Naive B cell (primary cell): Measurements from ENCODE around the gene PTPN4. TPM values are rescaled to one million over a fixed set of nuclear protein-coding genes. Genes with fewer than 3 reads are reported as not detected.

ENCODE experiments used
- ATAC-seq, 2 donors: fragments of 150-1000 bp; cut with Tn5 transposase; 2 replicates each; pipeline ENCODE4 v1.10.0; 2021; ENCODE audit warnings: low read depth in 2 of 2, mild to moderate bottlenecking in 2 of 2, moderate library complexity in 2 of 2
- DNase-seq: peaks from one replicate; pipeline ENCODE4 v3.0.0; 2022
- H3K27ac Mint-ChIP-seq, 6 donors: one replicate each; pipeline ENCODE4 v1.8.0; 2020 to 2022; ENCODE audit warnings: mild to moderate bottlenecking in 6 of 6, mixed read lengths in 6 of 6, moderate library complexity in 5 of 6, inconsistent platforms in 2 of 6
- H3K27me3 Mint-ChIP-seq, 3 donors: one replicate each; pipeline ENCODE4 v1.8.0; 2021 to 2022; ENCODE audit warnings: mixed read lengths in 3 of 3, mild to moderate bottlenecking in 1 of 3
- H3K36me3 Mint-ChIP-seq, 2 donors: one replicate each; pipeline ENCODE4 v1.8.0; 2020 to 2022; ENCODE audit warnings: mixed read lengths in 2 of 2, inconsistent platforms in 1 of 2, mild to moderate bottlenecking in 1 of 2
- H3K4me1 Mint-ChIP-seq, 3 donors: one replicate each; pipeline ENCODE4 v1.8.0; 2020 to 2022; ENCODE audit warnings: mixed read lengths in 3 of 3, inconsistent platforms in 1 of 3, mild to moderate bottlenecking in 1 of 3, moderate library complexity in 1 of 3
- H3K4me3 Mint-ChIP-seq, 8 donors: one replicate each; pipeline ENCODE4 v1.8.0; 2020 to 2022; ENCODE audit warnings: mild to moderate bottlenecking in 8 of 8, mixed read lengths in 8 of 8, moderate library complexity in 8 of 8, inconsistent platforms in 2 of 8
- H3K9me3 Mint-ChIP-seq, 7 donors: one replicate each; pipeline ENCODE4 v1.8.0; 2020 to 2022; ENCODE audit warnings: mixed read lengths in 7 of 7, mild to moderate bottlenecking in 5 of 7, inconsistent platforms in 2 of 7, moderate library complexity in 1 of 7
- polyA plus RNA-seq, 6 donors: library from polyadenylated mRNA; unstranded; fragments of 300-500 nt; fragmentation: Illumina TruSeq; gene quantifications; one replicate each; pipeline ENCODE4 v1.2.3, GENCODE V29; 2021; ENCODE audit warnings: low read depth in 6 of 6

Gene PTPN4
- polyA plus RNA-seq, 6 donors from 2014 or later: 6.6 to 30.3 (median 25.5) TPM

DNA sequence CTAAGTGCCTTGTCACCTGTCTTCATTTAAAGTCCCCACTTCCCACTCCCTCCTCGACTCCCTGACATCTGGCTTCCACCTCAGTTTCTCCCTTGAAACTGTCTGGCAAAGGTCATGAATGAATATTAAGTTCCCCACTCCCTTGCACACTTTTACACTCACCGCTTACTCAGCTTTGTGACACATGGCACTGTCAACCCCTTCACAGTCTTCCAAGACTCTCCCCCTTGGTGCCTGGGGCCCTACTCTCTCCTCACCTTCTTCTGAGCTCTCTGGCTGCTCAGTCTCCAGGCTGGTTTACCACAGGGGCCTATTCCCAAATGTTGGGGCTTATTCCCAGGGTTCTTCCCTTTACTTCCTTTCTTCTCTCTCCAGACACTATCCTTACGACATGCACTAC, 17.9 kb upstream of the PTPN4 start:
- H3K4me3 Mint-ChIP-seq: no peak overlapping the region
- no peaks in the 10 kb centered on the region for H3K4me1 Mint-ChIP-seq
- H3K27ac Mint-ChIP-seq: peak overlapping the region in 1 of 6 donors; percentile 8
- H3K27me3 Mint-ChIP-seq: peaks cover 8 to 36% (median 27%) of the 10 kb centered on the region in 3 donors
- no peak for ATAC-seq
- peaks cover 0 to 12% of the 10 kb centered on the region in 2 donors for H3K36me3 Mint-ChIP-seq
- H3K9me3 Mint-ChIP-seq: no peaks in the 10 kb centered on the region
- DNase-seq: no peak

DNA sequence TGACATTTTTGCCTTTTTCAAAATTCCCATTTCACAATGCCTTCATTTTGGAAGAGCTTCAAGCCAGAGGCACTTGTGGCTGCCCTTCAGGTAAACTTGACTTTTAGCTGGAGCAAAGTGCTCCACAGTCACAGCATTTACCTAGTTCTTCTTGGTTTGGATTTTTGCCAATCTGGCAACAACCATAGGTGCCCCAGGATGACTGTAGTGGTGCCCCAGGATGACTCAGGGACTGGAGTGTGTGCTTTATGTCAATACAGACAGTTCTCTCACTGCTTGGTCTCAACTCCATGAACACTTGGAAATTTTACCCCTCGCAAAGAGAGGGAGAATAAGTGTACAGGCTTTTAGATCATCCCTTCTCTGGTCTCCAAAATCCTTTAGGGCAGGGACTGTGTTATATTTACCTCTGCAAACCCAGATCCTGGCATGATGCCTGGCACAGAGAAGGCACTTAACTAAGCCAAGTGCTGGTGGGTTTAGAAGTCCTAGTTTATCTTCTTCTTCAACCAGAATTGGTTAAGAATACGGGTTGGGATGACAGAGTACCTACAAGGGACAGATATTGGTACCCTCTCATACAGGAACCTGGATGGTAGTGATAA, 15.3 kb upstream of the PTPN4 start:
- H3K9me3 Mint-ChIP-seq: no peaks in the 10 kb centered on the region
- no peak overlapping the region for H3K4me3 Mint-ChIP-seq
- H3K27ac Mint-ChIP-seq: no peak overlapping the region
- H3K36me3 Mint-ChIP-seq: peaks cover 0 to 7% of the 10 kb centered on the region in 2 donors
- ATAC-seq (no peak), DNase-seq (no peak)
- H3K27me3 Mint-ChIP-seq: peaks cover 8 to 41% (median 38%) of the 10 kb centered on the region in 3 donors
- H3K4me1 Mint-ChIP-seq: no peaks in the 10 kb centered on the region

DNA sequence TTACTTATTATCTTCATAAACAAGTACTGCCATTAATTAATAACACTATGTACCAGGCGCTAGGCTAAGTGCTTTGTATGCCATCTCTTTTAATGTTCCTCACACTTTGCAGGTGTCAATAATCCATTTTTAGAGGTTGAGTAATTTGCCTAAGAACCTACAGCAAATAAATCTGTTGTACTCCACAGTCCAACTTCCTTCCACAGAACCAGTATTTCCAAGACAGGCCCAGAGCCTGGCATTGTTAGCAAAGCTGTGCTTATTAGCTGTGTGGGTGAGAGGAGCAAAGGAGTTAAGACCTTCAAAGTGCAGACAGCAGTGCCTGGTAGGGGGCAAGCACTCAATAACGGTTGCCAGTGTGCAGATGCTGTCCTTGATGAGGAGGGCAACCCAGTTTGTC, 14.2 kb upstream of the PTPN4 start:
- Mint-ChIP-seq H3K27ac (peak overlapping the region in 2 of 6 donors; percentile 37 to 78), H3K9me3 (no peaks in the 10 kb centered on the region), H3K4me1 (no peaks in the 10 kb centered on the region), H3K36me3 (peaks cover 0 to 7% of the 10 kb centered on the region in 2 donors), H3K4me3 (no peak overlapping the region), H3K27me3 (peaks cover 8 to 45% (median 38%) of the 10 kb centered on the region in 3 donors)
- DNase-seq (no peak), ATAC-seq (no peak)

DNA sequence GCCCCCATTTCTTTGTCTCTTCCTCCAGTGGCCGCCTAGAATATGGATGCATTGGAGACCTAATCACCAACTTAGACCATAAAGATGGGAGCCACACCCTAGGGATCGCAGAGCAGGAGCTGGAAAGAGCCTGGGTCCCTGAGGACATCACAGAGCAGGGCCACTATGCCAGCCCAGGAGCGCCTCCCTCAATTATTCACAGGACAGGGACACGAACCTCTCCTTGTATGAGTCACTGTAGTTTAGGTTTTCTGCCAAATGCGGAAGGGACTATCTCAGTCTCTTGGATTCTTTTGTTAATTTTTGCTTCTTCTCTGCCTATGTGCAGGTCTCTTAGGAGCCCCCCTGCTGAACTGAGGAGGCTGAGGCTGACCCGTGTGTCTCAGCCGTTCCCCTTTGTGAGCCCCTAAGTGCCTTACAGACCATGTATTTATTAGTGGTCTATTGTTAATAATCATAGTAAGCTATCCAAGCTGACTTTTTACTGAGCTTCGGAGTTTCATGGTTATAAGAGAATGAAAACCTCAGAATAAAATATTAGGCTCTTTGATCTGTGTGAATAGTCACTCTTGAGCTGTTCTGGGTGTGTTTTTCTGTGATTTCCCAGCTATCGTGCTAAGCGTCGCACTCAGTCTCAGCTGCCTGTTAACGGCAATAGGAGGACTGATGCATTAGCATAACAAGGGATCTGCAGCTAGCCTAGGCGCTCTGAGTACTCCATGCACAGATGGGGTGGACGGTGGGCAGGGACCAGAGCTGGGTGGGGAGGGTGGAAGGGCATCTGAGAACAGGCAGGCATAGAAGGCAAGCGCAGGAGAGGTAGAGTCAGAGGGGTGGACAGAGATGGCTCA, 12.7 kb upstream of the PTPN4 start:
- Mint-ChIP-seq H3K27ac (no peak overlapping the region), H3K4me3 (no peak overlapping the region), H3K9me3 (no peaks in the 10 kb centered on the region), H3K27me3 (peaks cover 4 to 45% (median 33%) of the 10 kb centered on the region in 3 donors), H3K36me3 (peaks cover 0 to 7% of the 10 kb centered on the region in 2 donors), H3K4me1 (no peaks in the 10 kb centered on the region)
- ATAC-seq (no peak), DNase-seq (no peak)

DNA sequence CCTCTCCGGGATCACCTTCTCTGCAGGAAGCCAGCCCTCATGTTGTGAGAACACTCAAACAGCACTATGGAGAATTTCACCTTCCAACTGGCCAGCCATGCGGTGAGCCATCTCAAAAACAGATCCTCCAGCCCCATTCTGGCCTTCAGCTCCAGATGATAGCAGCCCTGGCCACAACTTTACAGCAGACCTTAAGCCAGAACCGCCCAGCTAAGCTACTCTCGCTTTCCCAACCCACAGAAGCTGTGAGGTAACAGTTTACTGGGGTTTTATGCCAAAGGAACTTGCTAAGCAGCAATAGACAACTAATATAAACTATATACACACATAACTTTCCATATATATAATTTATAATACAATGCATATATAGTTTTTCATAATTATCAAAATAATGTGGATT, 11.6 kb upstream of the PTPN4 start:
- H3K27me3 Mint-ChIP-seq: peaks cover 3 to 37% (median 22%) of the 10 kb centered on the region in 3 donors
- peak overlapping the region in 2 of 6 donors; percentile 15 to 72 for H3K27ac Mint-ChIP-seq
- DNase-seq: no peak
- H3K4me1 Mint-ChIP-seq: no peaks in the 10 kb centered on the region
- no peaks in the 10 kb centered on the region for H3K9me3 Mint-ChIP-seq
- H3K36me3 Mint-ChIP-seq: peaks cover 0 to 7% of the 10 kb centered on the region in 2 donors
- no peak for ATAC-seq
- no peak overlapping the region for H3K4me3 Mint-ChIP-seq

DNA sequence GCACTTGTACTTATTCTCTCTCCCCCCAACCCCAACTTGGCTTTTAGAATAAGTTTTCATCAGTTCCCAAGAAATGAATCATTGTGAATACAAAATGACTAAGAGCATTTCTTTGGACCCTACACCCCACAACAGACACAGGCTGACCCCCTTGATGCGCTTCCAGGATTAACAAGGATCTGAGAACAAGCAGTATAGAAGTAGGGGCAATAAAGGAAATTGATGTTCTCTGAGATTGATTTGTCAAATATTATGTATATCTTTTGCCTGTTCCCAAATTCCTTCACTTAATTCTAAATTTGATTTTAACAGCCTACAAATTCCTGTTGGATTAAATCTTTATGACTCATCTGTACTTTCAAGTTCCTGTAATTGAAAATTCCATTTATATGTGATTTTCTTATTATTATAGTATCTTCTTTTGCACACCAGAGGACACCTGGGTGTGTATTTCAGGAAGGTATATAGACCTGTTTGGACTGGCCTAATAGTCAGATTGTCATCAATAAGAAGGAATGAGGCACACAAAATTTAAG, 10.2 kb upstream of the PTPN4 start:
- H3K4me3 Mint-ChIP-seq: no peak overlapping the region
- H3K4me1 Mint-ChIP-seq: peaks cover 0 to 6% (median 4%) of the 10 kb centered on the region in 3 donors
- peaks cover 0 to 7% of the 10 kb centered on the region in 2 donors for H3K36me3 Mint-ChIP-seq
- DNase-seq: no peak
- ATAC-seq: no peak
- H3K27me3 Mint-ChIP-seq: peaks cover 0 to 34% (median 22%) of the 10 kb centered on the region in 3 donors
- H3K9me3 Mint-ChIP-seq: no peaks in the 10 kb centered on the region
- H3K27ac Mint-ChIP-seq: peak overlapping the region in 1 of 6 donors; percentile 85

DNA sequence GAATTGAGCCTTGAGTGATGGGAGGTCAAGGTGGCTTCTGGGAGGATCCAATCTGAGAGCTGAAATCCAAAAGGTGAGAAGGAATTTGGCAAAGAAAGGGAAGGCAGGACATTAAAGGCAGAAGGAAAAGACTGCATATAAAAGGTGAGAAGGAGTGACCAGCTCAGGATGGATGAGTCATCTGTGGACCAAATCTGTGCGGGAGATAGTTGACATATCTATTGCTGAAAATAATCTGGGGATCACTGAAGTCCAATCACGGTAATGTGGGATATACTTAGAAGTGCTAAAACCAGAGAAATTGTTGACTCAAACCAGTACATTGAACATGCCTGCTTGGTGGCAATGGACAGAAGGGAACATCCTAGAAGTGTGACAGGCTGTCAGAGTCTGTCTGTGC, 8.0 kb upstream of the PTPN4 start:
- H3K27me3 Mint-ChIP-seq: peaks cover 0 to 19% (median 13%) of the 10 kb centered on the region in 3 donors
- H3K4me3 Mint-ChIP-seq: no peak overlapping the region
- H3K9me3 Mint-ChIP-seq: no peaks in the 10 kb centered on the region
- H3K36me3 Mint-ChIP-seq: no peaks in the 10 kb centered on the region
- no peak overlapping the region for H3K27ac Mint-ChIP-seq
- no peak for ATAC-seq
- peaks cover 0 to 6% (median 4%) of the 10 kb centered on the region in 3 donors for H3K4me1 Mint-ChIP-seq
- no peak for DNase-seq

DNA sequence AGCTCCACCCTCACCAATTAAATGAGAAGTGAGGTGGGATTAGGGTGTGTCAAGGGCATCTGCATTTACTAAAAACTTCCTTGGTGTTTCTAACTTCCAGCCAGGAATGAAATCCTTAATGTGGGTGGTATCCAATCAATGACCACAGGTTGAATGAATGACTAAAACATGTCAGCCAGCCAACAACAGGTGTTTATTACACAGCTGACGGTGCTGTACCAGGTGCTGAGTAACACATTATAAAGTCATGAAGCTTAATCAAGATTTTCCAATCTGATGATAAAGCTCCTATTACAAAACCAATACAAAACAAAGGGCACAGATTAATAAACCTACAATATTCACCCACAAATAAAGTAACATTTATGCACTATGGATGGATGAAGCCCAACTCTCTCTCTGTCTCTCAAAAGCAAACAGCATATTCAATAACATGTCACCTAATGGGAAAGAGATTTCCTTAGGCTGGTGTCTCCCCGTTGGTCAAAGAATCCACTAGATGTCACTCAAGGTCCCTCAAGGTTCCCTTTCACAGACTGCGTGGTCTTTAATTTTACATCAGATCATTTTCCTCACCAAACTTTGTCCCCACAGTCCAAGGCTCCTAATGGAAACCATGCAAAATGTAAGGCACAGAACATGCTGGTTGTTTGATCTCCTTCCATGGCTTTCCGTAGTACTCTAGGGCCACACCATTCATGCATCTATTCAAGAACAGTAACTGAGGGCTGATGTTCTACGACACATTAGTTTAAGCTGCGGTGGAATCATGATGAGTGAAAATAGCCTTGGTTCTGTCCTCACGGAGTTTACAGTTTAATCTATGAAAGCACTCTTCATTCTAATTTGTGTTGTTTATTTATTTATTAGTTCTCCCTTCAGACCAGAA, 6.4 kb upstream of the PTPN4 start:
- Mint-ChIP-seq H3K4me3 (no peak overlapping the region), H3K36me3 (no peaks in the 10 kb centered on the region), H3K27ac (no peak overlapping the region), H3K27me3 (peaks cover 0 to 4% (median 0%) of the 10 kb centered on the region in 3 donors), H3K9me3 (no peaks in the 10 kb centered on the region), H3K4me1 (peaks cover 0 to 6% (median 4%) of the 10 kb centered on the region in 3 donors)
- ATAC-seq: peak; percentile 80 to 90
- peak; percentile 42 for DNase-seq

DNA sequence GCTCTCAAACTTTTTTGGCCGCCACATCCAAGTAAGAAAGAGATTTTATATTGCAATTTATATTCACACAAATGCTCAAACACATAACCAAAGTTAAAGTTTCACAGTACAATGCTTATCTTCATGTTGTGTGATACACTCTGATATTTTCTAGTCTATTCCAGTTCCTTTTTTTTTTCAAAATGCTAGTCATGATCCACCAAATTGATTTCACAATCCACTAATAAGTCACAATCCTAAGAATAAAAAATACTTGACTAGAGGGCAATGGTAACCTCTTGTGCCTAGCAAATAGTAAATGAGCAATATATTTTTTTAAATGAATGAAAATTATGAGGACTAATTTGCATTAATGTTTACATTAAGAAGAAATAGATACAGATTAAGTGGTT, 5.8 kb upstream of the PTPN4 start:
- DNase-seq (no peak), ATAC-seq (no peak)
- H3K4me3 Mint-ChIP-seq: no peak overlapping the region
- no peak overlapping the region for H3K27ac Mint-ChIP-seq
- H3K27me3 Mint-ChIP-seq: peaks cover 0 to 4% (median 0%) of the 10 kb centered on the region in 3 donors
- H3K9me3 Mint-ChIP-seq: no peaks in the 10 kb centered on the region
- no peaks in the 10 kb centered on the region for H3K36me3 Mint-ChIP-seq
- peaks cover 0 to 11% (median 9%) of the 10 kb centered on the region in 3 donors for H3K4me1 Mint-ChIP-seq

DNA sequence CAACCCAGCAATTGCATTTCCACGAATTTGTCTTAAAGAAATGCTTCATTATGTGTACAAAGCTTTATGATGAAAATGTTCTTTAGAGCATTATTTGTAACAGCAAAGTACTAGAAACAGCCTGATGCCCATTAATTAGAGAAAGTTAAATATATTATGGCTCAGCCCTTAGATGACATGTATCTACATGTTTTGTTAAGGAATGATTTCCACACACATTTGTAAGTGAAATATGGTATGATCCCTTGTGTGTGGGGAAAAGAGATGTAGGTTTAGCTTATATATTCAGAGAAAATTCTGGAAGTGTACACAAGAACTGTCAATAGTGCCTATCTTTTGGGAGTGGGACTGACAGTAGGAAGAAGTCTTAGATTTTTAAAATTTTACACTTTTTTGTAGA, 3.8 kb upstream of the PTPN4 start:
- peak overlapping the region in 1 of 8 donors; percentile 41 for H3K4me3 Mint-ChIP-seq
- DNase-seq: no peak

DNA sequence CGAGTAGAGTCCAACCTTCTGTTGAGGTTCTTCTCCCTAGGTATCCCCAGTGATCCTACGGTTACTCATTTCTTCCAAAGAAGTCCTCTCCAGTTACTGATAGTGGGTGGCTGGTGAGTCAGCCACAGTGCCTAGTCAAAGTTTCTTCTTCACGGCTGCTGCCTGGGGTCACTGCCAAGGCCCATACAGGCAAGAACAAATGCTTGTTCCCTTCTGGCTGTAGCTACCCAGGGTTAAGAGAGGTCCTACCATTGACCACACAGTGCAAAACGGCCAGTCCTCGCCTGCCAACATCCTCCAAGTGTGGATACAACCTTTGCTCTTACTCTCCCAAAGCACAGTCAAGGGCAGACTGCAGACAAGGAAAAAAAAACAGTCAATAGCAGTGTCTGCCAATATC, 2.9 kb upstream of the PTPN4 start:
- H3K4me1 Mint-ChIP-seq: peaks cover 16 to 30% (median 19%) of the 10 kb centered on the region in 3 donors
- H3K9me3 Mint-ChIP-seq: no peaks in the 10 kb centered on the region
- no peaks in the 10 kb centered on the region for H3K27me3 Mint-ChIP-seq
- H3K36me3 Mint-ChIP-seq: no peaks in the 10 kb centered on the region
- peak overlapping the region in 1 of 6 donors; percentile 34 for H3K27ac Mint-ChIP-seq
- H3K4me3 Mint-ChIP-seq: no peak overlapping the region
- DNase-seq: no peak
- ATAC-seq: no peak

More for the DNA sequence above, 3.8 kb upstream of the PTPN4 start:
- Mint-ChIP-seq H3K4me1 (peaks cover 13 to 23% (median 16%) of the 10 kb centered on the region in 3 donors), H3K9me3 (no peaks in the 10 kb centered on the region), H3K27me3 (no peaks in the 10 kb centered on the region), H3K36me3 (no peaks in the 10 kb centered on the region), H3K27ac (no peak overlapping the region)
- ATAC-seq: no peak

DNA sequence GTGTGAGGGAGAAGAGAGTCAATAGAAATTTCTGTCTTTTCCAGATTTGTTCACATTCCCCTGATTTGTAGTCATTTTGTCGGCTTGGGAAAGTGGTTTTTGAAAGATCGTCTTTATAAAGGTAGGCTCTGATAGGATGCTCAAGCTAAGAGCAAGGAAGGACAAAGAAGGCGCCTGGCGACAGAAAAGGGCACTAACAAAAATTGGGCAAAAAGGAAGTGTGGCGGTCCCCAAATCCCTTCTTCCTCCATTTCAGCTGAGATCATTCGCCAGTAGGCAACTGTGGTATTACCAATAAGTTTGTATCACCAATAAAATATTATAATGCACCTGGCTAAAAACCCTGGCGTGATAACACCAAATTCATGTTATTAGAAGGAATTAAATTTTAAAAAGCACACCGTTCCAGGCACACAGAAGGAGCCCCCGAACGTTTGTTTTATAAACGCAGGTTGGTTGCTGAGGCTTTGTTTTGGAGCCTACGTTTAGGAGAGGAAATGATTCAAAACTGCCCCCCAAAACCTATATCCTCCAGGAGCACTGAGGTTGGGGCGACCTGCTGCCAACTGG, 756 bp upstream of the PTPN4 start:
- H3K36me3 Mint-ChIP-seq: no peaks in the 10 kb centered on the region

More for the DNA sequence above, 756 bp upstream of the PTPN4 start:
- ATAC-seq: no peak
- Mint-ChIP-seq H3K27ac (peak overlapping the region; percentile 80 to 95 (median 94)), H3K4me1 (peaks cover 20 to 37% (median 30%) of the 10 kb centered on the region in 3 donors), H3K9me3 (no peaks in the 10 kb centered on the region), H3K4me3 (peak overlapping the region; percentile 74 to 97 (median 94)), H3K27me3 (no peaks in the 10 kb centered on the region)
- DNase-seq: no peak
